ENCODE data around the gene RPL15.
"Not testable (repeated sequence)": the region's sequence is repeated elsewhere in the genome, so short reads cannot be mapped to it uniquely, and the experiment has no call there.

- not testable (repeated sequence) for TF ChIP-seq CTCF (IDR thresholded peaks at IDR 0.05); POLR2AphosphoS5 (IDR thresholded peaks at IDR 0.05); EP300 (IDR thresholded peaks at IDR 0.05); POLR2A (IDR thresholded peaks at IDR 0.05; ENCODE audit: low read depth)
Measured at GRCh38 chr3:23871361-23871760, 45.6 kb upstream of the RPL15 start.

Measured in esophagus muscularis mucosa (tissue), 4 donors.